NCI-H1436 (cell line): ENCODE results near the gene TMEM163.
"Not testable (repeated sequence)": the region's sequence is repeated elsewhere in the genome, so short reads cannot be mapped to it uniquely, and the experiment has no call there.

Source experiments
- DNase-seq: peaks from one replicate; lab custom pipeline; 2025; lab: John Stamatoyannopoulos, UW

Gene TMEM163

DNA sequence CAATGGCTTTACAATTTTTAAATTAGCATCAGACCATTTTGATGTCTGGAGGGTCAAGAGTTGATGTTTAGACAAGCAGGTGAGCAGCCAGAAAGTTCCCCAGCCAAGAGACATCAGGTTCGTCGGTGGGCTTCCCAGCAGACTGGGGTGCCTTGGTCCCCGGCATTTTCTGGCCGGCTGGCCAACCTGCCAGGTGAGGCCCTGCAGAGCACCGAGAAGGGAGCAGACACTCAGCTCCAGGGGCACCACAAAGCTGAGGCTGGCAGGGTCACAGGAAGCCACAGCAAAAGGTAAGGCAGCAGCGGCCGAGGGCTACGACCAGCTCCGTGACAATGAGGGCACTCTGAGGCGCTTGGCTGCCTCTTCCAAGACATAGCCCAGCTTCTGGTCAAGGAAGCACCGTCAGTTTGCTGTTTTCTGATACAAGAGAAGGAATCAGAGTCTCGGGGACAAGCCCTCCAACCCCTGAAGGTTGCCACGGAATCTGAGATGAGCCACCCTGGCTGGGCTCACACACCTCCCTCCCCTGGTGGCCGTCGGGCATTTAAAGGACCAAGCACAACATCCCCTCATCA lies 235.9 kb downstream of the TMEM163 start:
- DNase-seq = no peak

- DNase-seq = no peak
Measured at GRCh38 chr2:134482131-134482723, 236.6 kb downstream of the TMEM163 start.

- DNase-seq = no peak
Measured at GRCh38 chr2:134479696-134480330, 239.0 kb downstream of the TMEM163 start.

DNA sequence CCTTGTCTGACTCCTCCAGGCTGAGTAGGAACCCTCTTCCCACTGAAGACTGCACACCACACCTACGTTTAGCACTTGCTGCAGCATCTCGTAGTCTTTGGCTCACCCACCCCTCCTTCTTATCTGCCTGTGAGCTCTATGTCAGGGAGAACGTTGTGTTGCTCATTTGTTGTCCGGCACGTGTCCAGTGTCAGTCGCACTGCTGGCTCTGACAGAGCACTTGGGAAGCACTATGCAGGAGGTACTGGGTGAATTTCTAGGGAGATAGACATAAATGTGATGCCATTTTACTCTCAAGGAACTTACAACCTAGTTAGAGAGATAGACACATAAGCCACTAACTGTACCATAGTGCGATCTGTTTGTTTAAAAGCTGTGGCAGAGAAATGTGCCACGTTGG lies 241.8 kb downstream of the TMEM163 start:
- not testable (repeated sequence) for DNase-seq

- no peak for DNase-seq
Measured at GRCh38 chr2:134470561-134471168, 248.1 kb downstream of the TMEM163 start.

DNA sequence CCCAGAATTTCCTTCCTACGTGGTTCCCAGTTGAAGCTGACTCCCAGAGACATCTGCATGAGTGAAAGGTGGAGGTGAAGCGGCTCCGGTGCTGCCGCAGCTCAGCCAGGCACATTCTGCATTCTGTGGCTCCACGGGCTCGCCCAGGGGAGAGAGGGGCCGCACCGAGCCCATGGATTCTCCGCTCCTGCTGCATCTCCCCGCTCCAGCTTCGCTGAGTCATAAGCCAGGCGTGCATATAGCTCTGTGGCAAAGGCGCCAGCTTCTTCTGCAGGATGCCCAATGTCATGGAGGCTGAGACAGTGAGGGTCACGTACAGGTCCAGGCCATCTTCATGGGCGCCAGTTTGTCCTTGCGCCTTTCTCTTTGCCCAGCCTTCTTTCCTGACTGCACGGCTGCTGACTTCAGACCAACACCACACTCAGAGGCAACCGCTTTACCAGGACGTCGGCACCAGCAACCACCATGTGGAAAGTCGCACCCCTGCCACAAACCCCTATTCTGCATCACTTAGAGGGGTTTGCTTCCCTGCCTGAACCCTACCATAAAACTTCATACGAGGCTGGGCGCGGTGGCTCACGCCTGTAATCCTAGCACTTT lies 249.2 kb downstream of the TMEM163 start:
- DNase-seq = no peak

GRCh38 chr2:134468776-134469175 lies 250.0 kb downstream of the TMEM163 start:
- no peak for DNase-seq

- DNase-seq = no peak
Measured at GRCh38 chr2:134468164-134468563, 250.6 kb downstream of the TMEM163 start.

DNA sequence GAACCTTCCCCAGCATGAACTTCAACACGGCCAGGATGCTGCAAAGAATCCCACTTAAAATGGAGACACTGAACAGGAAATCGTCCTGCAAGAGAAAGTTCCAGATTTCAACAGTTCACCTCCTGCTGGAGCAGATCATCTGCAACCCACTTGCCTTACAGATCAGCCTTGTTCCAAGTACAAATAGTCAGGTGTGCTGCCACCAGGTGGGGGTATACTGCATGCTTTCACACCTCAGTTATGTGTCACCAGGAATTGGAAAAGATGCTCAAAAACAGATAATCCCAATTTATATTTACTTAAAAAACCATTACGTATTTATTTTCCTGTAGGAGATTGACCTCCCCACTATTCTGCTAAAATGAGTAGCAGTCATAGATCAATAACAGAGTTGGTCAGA lies 252.7 kb downstream of the TMEM163 start:
- peak; percentile 34 for DNase-seq

DNA sequence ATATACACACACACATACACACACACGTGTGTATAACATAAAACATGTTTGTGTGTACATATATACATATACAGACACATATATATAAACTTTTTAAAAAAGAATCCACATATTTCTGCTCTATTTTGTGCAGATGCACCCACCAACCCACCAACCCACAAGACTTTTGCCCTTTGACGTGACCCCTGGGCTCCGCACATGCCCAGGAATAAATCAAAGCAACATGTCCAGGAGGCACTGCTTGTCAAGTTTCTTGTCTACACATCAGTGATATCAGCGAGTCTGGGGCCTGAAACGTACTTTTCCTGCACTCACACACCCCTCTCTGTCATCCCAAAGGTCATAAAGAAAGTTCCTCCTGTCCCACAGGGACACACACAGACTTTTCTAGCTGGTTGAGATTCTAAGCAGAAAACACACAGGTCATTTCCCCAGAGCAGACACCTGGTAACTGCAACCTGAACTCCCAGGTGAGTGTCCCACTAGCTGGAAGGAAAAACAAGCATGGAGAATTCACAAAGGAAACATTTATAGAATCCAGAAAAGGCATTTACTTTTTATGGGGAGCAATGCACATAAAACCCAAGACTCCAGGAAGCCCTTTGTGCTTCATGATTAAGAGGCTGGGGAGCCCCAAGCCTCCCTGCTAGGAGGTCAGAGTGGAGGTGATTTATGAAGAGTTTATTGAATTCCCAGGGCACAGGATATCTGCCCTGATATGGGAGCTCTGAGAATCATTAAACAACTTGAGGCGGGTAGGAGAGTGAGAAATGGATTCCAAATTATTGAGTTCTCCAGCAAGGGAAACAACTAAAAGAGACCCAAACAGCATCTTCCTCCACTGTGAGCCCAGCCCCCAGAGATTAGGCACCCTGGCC lies 253.3 kb downstream of the TMEM163 start:
- DNase-seq = no peak

- no peak for DNase-seq
Measured at GRCh38 chr2:134463699-134464022, 255.1 kb downstream of the TMEM163 start.

- no peak for DNase-seq
Measured at GRCh38 chr2:134462791-134463698, 255.8 kb downstream of the TMEM163 start.

GRCh38 chr2:134462275-134462674 lies 256.5 kb downstream of the TMEM163 start:
- no peak for DNase-seq

GRCh38 chr2:134461511-134461910 lies 257.3 kb downstream of the TMEM163 start:
- no peak for DNase-seq

DNA sequence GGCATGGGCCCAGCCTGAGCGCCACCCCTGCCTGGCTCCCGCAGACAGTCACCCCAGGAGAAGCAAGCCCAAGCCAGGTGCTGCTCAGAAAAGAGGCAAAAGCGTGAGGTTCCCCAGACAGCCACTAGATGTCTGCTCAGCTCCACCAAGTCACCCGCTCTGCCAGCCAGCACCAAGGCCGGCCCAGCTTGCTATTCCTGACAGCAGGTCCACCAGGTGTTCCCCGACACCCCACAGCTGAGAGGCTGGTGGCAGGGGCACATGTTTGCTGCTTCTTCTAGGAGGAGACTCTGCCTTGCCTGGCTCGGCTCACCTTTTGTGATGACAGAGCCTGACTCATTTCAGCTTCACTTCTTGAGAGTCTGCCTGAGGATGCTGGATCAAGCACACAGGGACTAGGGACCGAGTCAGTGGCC lies 258.2 kb downstream of the TMEM163 start:
- DNase-seq = peak; percentile 47

GRCh38 chr2:134459706-134460406 lies 258.9 kb downstream of the TMEM163 start:
- DNase-seq = no peak

DNA sequence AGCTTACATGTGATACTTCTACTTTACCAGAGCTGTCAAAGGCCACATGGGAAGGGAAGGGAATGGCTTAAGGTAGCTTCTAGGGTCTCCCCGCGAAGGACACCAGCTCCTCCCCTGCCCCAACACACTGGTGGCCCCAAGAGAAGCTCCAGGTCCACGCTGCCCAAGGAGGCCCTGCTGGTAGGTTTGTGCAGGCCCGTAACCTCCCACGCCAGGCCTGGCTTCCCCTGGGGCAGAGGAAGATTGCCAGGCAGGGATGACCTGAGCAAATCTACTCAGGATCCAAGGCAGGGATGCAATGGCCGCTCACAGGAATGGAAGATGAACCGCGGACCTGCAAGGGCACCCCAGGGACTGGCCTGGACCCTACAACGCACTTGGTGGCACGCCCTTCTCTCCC lies 259.9 kb downstream of the TMEM163 start:
- DNase-seq = no peak

GRCh38 chr2:134458473-134458853 lies 260.3 kb downstream of the TMEM163 start:
- DNase-seq = no peak

DNA sequence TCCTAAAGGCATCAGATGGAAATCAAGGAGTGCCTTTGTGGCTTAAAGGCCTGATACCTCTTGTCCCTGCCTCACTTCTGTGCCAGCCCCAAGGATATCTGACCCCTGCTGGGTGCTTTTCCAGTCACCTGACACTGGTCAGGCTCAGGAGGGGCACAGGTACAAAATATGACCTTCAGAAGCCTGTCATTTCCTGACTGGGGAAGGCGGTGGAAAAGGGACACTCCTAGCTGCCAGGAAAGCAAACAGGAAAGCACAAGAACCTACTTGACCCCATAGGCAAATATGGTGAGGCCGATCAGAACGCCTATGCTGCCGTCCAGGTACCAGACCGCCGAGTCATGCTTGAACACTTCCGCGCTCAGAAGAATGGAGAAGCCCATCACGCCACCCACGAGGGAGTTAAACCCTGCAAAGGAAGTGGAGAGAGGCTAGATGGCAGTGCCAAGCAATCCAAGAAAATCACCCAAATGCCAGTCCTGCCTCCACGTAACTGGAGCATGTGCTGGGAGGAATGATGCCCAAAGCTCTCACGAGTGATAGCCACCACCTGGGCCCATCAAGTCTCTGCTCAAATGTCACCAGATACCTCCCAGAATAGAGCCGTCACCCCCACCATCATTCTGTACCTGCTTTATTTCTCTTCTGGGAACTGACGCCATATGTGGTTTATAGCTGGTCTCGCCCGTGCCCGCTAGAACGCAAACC lies 260.9 kb downstream of the TMEM163 start:
- DNase-seq = no peak

GRCh38 chr2:134457353-134457752 lies 261.4 kb downstream of the TMEM163 start:
- no peak for DNase-seq
